ENCODE results near the gene FRY. TPM values are rescaled to one million over a fixed set of nuclear protein-coding genes. Genes with fewer than 3 reads are reported as not detected.

The FRY gene
- total RNA-seq, 1 donor = 12.5 TPM

- Histone ChIP-seq H3K9me3 (ENCODE audit: low read depth, low read length) (no peaks in the 10 kb centered on the region), H3K4me3 (ENCODE audit: low read length) (no peak overlapping the region), H3K27me3 (ENCODE audit: insufficient read depth, low read length) (no peaks in the 10 kb centered on the region), H3K4me1 (ENCODE audit: insufficient read depth, low read length) (peaks cover 4% of the 10 kb centered on the region)
Measured at GRCh38 chr13:32073180-32073864, 41.7 kb downstream of the FRY start.

GRCh38 chr13:32075170-32075851, 43.7 kb downstream of the FRY start:
- Histone ChIP-seq H3K4me3 (ENCODE audit: low read length) (no peak overlapping the region), H3K9me3 (ENCODE audit: low read depth, low read length) (no peaks in the 10 kb centered on the region), H3K27me3 (ENCODE audit: insufficient read depth, low read length) (no peaks in the 10 kb centered on the region), H3K4me1 (ENCODE audit: insufficient read depth, low read length) (peaks cover 4% of the 10 kb centered on the region)

GRCh38 chr13:32079587-32079986, 48.0 kb downstream of the FRY start:
- Histone ChIP-seq H3K27me3 (ENCODE audit: insufficient read depth, low read length) (no peaks in the 10 kb centered on the region), H3K9me3 (ENCODE audit: low read depth, low read length) (no peaks in the 10 kb centered on the region), H3K4me3 (ENCODE audit: low read length) (no peak overlapping the region), H3K4me1 (ENCODE audit: insufficient read depth, low read length) (peaks cover 4% of the 10 kb centered on the region)

DNA sequence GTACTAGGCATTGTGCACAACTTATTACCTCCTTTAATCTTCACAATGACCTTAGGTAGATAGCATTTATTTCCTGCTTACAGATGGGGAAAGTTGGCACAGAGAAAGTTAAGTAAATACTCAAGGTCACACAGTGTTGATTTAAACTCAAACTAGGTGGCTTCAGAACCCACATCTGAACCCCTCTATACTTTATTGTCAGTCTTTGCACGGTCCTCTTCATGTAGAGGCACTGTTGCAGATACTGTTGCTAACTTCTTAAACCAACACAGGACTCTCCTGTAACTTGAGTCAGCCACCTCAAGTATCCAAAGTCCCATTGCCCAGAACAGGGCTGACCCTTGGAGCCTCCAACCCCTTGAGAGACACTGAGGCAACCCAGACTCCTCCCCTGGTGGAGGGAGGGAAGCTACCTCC, 48.8 kb downstream of the FRY start:
- H3K27me3 ChIP-seq (ENCODE audit: insufficient read depth, low read length) = no peaks in the 10 kb centered on the region
- no peaks in the 10 kb centered on the region for H3K4me1 ChIP-seq (ENCODE audit: insufficient read depth, low read length)
- no peaks in the 10 kb centered on the region for H3K9me3 ChIP-seq (ENCODE audit: low read depth, low read length)
- no peak overlapping the region for H3K4me3 ChIP-seq (ENCODE audit: low read length)

GRCh38 chr13:32081591-32081990, 50.0 kb downstream of the FRY start:
- Histone ChIP-seq H3K4me1 (ENCODE audit: insufficient read depth, low read length) (no peaks in the 10 kb centered on the region), H3K27me3 (ENCODE audit: insufficient read depth, low read length) (no peaks in the 10 kb centered on the region), H3K4me3 (ENCODE audit: low read length) (no peak overlapping the region), H3K9me3 (ENCODE audit: low read depth, low read length) (no peaks in the 10 kb centered on the region)

- Histone ChIP-seq H3K4me1 (ENCODE audit: insufficient read depth, low read length) (peaks cover 7% of the 10 kb centered on the region), H3K9me3 (ENCODE audit: low read depth, low read length) (no peaks in the 10 kb centered on the region), H3K4me3 (ENCODE audit: low read length) (no peak overlapping the region), H3K27me3 (ENCODE audit: insufficient read depth, low read length) (no peaks in the 10 kb centered on the region)
Measured at GRCh38 chr13:32086366-32086765, 54.8 kb downstream of the FRY start.

GRCh38 chr13:32086791-32087441, 55.3 kb downstream of the FRY start:
- Histone ChIP-seq H3K4me3 (ENCODE audit: low read length) (no peak overlapping the region), H3K4me1 (ENCODE audit: insufficient read depth, low read length) (peaks cover 7% of the 10 kb centered on the region), H3K9me3 (ENCODE audit: low read depth, low read length) (no peaks in the 10 kb centered on the region), H3K27me3 (ENCODE audit: insufficient read depth, low read length) (no peaks in the 10 kb centered on the region)

- H3K27me3 ChIP-seq (ENCODE audit: insufficient read depth, low read length) = no peaks in the 10 kb centered on the region
- H3K4me3 ChIP-seq (ENCODE audit: low read length) = no peak overlapping the region
- peaks cover 7% of the 10 kb centered on the region for H3K4me1 ChIP-seq (ENCODE audit: insufficient read depth, low read length)
- no peaks in the 10 kb centered on the region for H3K9me3 ChIP-seq (ENCODE audit: low read depth, low read length)
Measured at GRCh38 chr13:32087955-32088747, 56.6 kb downstream of the FRY start.

GRCh38 chr13:32092496-32092895, 60.9 kb downstream of the FRY start:
- H3K4me1 ChIP-seq (ENCODE audit: insufficient read depth, low read length) = peaks cover 7% of the 10 kb centered on the region
- no peaks in the 10 kb centered on the region for H3K9me3 ChIP-seq (ENCODE audit: low read depth, low read length)
- no peak overlapping the region for H3K4me3 ChIP-seq (ENCODE audit: low read length)
- no peaks in the 10 kb centered on the region for H3K27me3 ChIP-seq (ENCODE audit: insufficient read depth, low read length)

- Histone ChIP-seq H3K4me3 (ENCODE audit: low read length) (no peak overlapping the region), H3K4me1 (ENCODE audit: insufficient read depth, low read length) (peaks cover 7% of the 10 kb centered on the region), H3K27me3 (ENCODE audit: insufficient read depth, low read length) (no peaks in the 10 kb centered on the region), H3K9me3 (ENCODE audit: low read depth, low read length) (no peaks in the 10 kb centered on the region)
Measured at GRCh38 chr13:32093006-32093405, 61.4 kb downstream of the FRY start.

DNA sequence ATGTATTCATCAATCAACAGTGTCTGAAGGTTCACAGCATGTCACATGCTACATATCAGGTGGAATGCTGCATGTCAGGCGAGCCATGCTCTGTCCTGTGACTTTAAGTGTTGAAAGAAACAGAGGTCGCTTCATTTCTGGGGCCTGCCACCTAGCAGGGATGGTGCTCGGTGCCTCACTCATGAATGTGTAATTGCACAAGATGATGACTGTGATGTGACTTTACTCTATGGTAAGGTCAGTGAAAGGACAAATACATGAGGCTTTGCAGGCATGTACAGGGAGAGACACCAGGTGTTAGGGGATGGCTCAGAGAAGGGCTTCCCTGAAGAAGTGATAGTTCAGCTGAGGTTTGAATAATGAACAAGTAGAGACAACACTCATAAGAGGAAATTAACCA, 66.7 kb downstream of the FRY start:
- no peaks in the 10 kb centered on the region for H3K27me3 ChIP-seq (ENCODE audit: insufficient read depth, low read length)
- H3K4me1 ChIP-seq (ENCODE audit: insufficient read depth, low read length) = no peaks in the 10 kb centered on the region
- H3K9me3 ChIP-seq (ENCODE audit: low read depth, low read length) = no peaks in the 10 kb centered on the region
- H3K4me3 ChIP-seq (ENCODE audit: low read length) = no peak overlapping the region

DNA sequence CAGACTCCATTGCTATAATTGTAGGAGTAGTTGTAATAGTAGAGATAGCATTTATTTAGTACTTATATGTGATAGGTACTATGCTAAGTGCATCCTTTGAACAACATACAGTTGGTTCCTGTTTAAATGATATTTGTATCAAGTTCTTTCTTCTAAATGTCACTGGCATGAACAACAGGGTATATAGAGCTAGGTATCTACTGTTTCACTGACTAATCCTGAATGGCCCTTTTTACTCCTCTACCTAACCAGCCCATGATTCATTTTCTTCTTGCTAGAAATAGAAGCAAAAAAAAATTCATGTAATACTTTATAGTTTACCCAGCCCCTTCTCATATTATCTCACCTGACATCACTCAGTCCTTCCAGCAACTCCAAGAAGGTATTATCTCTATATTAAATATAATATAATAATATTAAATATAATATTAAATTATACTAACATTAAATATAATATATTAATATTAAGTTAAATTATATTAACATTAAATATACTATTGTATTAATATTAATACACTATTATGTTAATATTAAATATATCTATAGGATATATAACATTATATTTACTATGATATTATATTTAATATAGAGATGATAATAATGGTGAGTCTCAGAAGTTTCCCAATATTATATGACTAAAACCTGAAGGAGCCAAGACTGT, 74.2 kb downstream of the FRY start:
- H3K27me3 ChIP-seq (ENCODE audit: insufficient read depth, low read length) = no peaks in the 10 kb centered on the region
- no peak overlapping the region for H3K4me3 ChIP-seq (ENCODE audit: low read length)
- H3K9me3 ChIP-seq (ENCODE audit: low read depth, low read length) = no peaks in the 10 kb centered on the region
- H3K4me1 ChIP-seq (ENCODE audit: insufficient read depth, low read length) = peaks cover 14% of the 10 kb centered on the region

- no peaks in the 10 kb centered on the region for H3K9me3 ChIP-seq (ENCODE audit: low read depth, low read length)
- no peak overlapping the region for H3K4me3 ChIP-seq (ENCODE audit: low read length)
- H3K27me3 ChIP-seq (ENCODE audit: insufficient read depth, low read length) = no peaks in the 10 kb centered on the region
- H3K4me1 ChIP-seq (ENCODE audit: insufficient read depth, low read length) = peaks cover 21% of the 10 kb centered on the region
Measured at GRCh38 chr13:32107474-32107873, 75.9 kb downstream of the FRY start.

- Histone ChIP-seq H3K27me3 (ENCODE audit: insufficient read depth, low read length) (no peaks in the 10 kb centered on the region), H3K4me1 (ENCODE audit: insufficient read depth, low read length) (peaks cover 21% of the 10 kb centered on the region), H3K9me3 (ENCODE audit: low read depth, low read length) (no peaks in the 10 kb centered on the region), H3K4me3 (ENCODE audit: low read length) (no peak overlapping the region)
Measured at GRCh38 chr13:32107973-32108372, 76.4 kb downstream of the FRY start.
